Measurements from ENCODE around the gene MAEL.

The MAEL gene

GRCh38 chr1:167066333-167067122 lies 77.4 kb downstream of the MAEL start:
- DNase-seq (ENCODE audit: low spot score) = peak; percentile 83
- TF ChIP-seq, protein P1, sequence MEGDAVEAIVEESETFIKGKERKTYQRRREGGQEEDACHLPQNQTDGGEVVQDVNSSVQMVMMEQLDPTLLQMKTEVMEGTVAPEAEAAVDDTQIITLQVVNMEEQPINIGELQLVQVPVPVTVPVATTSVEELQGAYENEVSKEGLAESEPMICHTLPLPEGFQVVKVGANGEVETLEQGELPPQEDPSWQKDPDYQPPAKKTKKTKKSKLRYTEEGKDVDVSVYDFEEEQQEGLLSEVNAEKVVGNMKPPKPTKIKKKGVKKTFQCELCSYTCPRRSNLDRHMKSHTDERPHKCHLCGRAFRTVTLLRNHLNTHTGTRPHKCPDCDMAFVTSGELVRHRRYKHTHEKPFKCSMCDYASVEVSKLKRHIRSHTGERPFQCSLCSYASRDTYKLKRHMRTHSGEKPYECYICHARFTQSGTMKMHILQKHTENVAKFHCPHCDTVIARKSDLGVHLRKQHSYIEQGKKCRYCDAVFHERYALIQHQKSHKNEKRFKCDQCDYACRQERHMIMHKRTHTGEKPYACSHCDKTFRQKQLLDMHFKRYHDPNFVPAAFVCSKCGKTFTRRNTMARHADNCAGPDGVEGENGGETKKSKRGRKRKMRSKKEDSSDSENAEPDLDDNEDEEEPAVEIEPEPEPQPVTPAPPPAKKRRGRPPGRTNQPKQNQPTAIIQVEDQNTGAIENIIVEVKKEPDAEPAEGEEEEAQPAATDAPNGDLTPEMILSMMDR (IDR thresholded peaks at IDR 0.05; ENCODE audit: extremely low read depth, missing control alignments) = peak; percentile 86

GRCh38 chr1:167067904-167068303 lies 78.8 kb downstream of the MAEL start:
- TF ChIP-seq, protein P1 (IDR thresholded peaks at IDR 0.05; ENCODE audit: extremely low read depth, missing control alignments) = no peak
- no peak for DNase-seq (ENCODE audit: low spot score)

GRCh38 chr1:167068761-167069160 lies 79.7 kb downstream of the MAEL start:
- DNase-seq (ENCODE audit: low spot score) = no peak

GRCh38 chr1:167071286-167071685 lies 82.2 kb downstream of the MAEL start:
- DNase-seq (ENCODE audit: low spot score) = no peak
- TF ChIP-seq, protein P1 (IDR thresholded peaks at IDR 0.05; ENCODE audit: extremely low read depth, missing control alignments) = no peak

More at GRCh38 chr1:167068761-167069160, 79.7 kb downstream of the MAEL start:
- TF ChIP-seq, protein P1 (IDR thresholded peaks at IDR 0.05; ENCODE audit: extremely low read depth, missing control alignments) = no peak
